Ovary (tissue), 3 donors: ENCODE results near the gene CCDC184.

Experiments
- EP300 ChIP-seq: sonication (generic); formaldehyde crosslinking; IDR thresholded peaks from one replicate; pipeline ENCODE4 v1.6.1; 2017; ENCODE audit warnings: antibody characterized with exemption
- POLR2A ChIP-seq: fragments of 450-650 bp; IDR thresholded peaks from one replicate; pipeline ENCODE4 v1.6.1; 2017; ENCODE audit warnings: antibody characterized with exemption, mild to moderate bottlenecking, moderate library complexity
- TF ChIP-seq, protein P1 (sequence below), 3 donors: fragments of 450-650 bp in 2 of 3; fragments of 200-600 bp in 1 of 3; IDR thresholded peaks; one replicate each; pipeline versions ENCODE4 v1.5.1 to v1.8.0; 2016 to 2022; ENCODE audit warnings: antibody characterized with exemption in 3 of 3, mild to moderate bottlenecking in 1 of 3
- donor health status: DM: no; HTN: no; CAD: no.

DNA sequence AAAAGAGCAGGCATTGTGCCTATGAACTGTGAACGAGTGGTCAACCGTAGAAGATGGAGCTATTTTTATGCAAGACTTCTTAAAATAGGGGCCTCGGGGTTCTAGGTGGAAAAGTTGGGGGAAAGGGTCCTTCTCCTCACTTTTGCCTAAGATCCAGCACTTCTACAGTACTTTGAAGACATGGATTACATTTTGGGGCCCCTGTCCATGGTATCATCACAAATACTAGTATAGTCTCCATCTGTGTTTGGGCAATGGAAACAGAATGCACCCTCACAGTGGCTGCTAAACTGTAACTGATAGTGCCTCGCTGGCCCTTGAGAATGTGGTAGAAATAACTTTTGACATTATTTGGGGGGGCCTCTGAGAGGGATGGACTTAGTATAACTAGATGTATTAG is 5.5 kb upstream of the CCDC184 start:
- TF ChIP-seq, protein P1, sequence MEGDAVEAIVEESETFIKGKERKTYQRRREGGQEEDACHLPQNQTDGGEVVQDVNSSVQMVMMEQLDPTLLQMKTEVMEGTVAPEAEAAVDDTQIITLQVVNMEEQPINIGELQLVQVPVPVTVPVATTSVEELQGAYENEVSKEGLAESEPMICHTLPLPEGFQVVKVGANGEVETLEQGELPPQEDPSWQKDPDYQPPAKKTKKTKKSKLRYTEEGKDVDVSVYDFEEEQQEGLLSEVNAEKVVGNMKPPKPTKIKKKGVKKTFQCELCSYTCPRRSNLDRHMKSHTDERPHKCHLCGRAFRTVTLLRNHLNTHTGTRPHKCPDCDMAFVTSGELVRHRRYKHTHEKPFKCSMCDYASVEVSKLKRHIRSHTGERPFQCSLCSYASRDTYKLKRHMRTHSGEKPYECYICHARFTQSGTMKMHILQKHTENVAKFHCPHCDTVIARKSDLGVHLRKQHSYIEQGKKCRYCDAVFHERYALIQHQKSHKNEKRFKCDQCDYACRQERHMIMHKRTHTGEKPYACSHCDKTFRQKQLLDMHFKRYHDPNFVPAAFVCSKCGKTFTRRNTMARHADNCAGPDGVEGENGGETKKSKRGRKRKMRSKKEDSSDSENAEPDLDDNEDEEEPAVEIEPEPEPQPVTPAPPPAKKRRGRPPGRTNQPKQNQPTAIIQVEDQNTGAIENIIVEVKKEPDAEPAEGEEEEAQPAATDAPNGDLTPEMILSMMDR (IDR thresholded peaks at IDR 0.05) = no peak
- TF ChIP-seq POLR2A = no peak
- no peak for TF ChIP-seq EP300
